Progenitor cell of endocrine pancreas (in vitro differentiated cells): ENCODE data around the gene HPCAL1. TPM values are rescaled to one million over a fixed set of nuclear protein-coding genes. Genes with fewer than 3 reads are reported as not detected.
"Not testable (repeated sequence)": the region's sequence is repeated elsewhere in the genome, so short reads cannot be mapped to it uniquely, and the experiment has no call there.

Source experiments
- DNase-seq: peaks from one replicate; pipeline ENCODE4 v3.0.0; 2021; ENCODE audit warnings: low spot score; ENCODE audit not compliant: unreplicated experiment
- H3K27ac Mint-ChIP-seq: 2 replicates; pipeline ENCODE4 v1.8.0; 2021; ENCODE audit warnings: mild to moderate bottlenecking, moderate library complexity, mixed read lengths
- H3K27me3 Mint-ChIP-seq: 2 replicates; pipeline ENCODE4 v1.8.0; 2021; ENCODE audit warnings: mixed read lengths
- H3K36me3 Mint-ChIP-seq: 2 replicates; pipeline ENCODE4 v1.8.0; 2022; ENCODE audit warnings: mixed read lengths; ENCODE audit not compliant: insufficient read depth
- H3K4me1 Mint-ChIP-seq: 2 replicates; pipeline ENCODE4 v1.8.0; 2021; ENCODE audit warnings: low read depth, mixed read lengths
- H3K4me3 Mint-ChIP-seq: 2 replicates; pipeline ENCODE4 v1.8.0; 2021; ENCODE audit warnings: low read depth, mild to moderate bottlenecking, moderate library complexity, mixed read lengths
- H3K9me3 Mint-ChIP-seq: 2 replicates; pipeline ENCODE4 v1.8.0; 2021; ENCODE audit warnings: low read depth, mixed read lengths
- CTCF ChIP-seq: fragments of 200-600 bp; sonication (generic); IDR thresholded peaks from one replicate; pipeline ENCODE4 v1.5.0; 2021; ENCODE audit warnings: antibody characterized with exemption, mild to moderate bottlenecking; ENCODE audit not compliant: unreplicated experiment
- total RNA-seq: library from RNA; stranded (reverse); gene quantifications from 2 replicates; pipeline ENCODE4 v1.2.1, GENCODE V29; 2021

HPCAL1 gene
- total RNA-seq, 1 donor from 2014 or later: 16.5 TPM

GRCh38 chr2:10286216-10287037, 16.3 kb upstream of the HPCAL1 start:
- Mint-ChIP-seq H3K4me1 (peaks cover 1% of the 10 kb centered on the region), H3K9me3 (no peaks in the 10 kb centered on the region), H3K36me3 (no peaks in the 10 kb centered on the region), H3K4me3 (no peak overlapping the region), H3K27me3 (no peaks in the 10 kb centered on the region), H3K27ac (no peak overlapping the region)
- no peak for TF ChIP-seq CTCF
- DNase-seq: no peak

- no peak for DNase-seq
- TF ChIP-seq CTCF: no peak
- Mint-ChIP-seq H3K36me3 (no peaks in the 10 kb centered on the region), H3K27me3 (no peaks in the 10 kb centered on the region), H3K4me3 (no peak overlapping the region), H3K4me1 (peaks cover 1% of the 10 kb centered on the region), H3K9me3 (no peaks in the 10 kb centered on the region), H3K27ac (no peak overlapping the region)
These were observed 14.9 kb upstream of the HPCAL1 start for GRCh38 chr2:10287761-10288160.

- TF ChIP-seq CTCF: no peak
- peaks cover 1% of the 10 kb centered on the region for H3K9me3 Mint-ChIP-seq
- H3K36me3 Mint-ChIP-seq: no peaks in the 10 kb centered on the region
These were observed 14.1 kb upstream of the HPCAL1 start for GRCh38 chr2:10288606-10289005.

GRCh38 chr2:10289352-10289751, 13.4 kb upstream of the HPCAL1 start:
- Mint-ChIP-seq H3K4me3 (no peak overlapping the region), H3K9me3 (peaks cover 9% of the 10 kb centered on the region), H3K36me3 (peaks cover under 1% of the 10 kb centered on the region), H3K4me1 (peaks cover 1% of the 10 kb centered on the region), H3K27me3 (no peaks in the 10 kb centered on the region), H3K27ac (no peak overlapping the region)
- DNase-seq: no peak
- TF ChIP-seq CTCF: no peak

More at GRCh38 chr2:10288606-10289005, 14.1 kb upstream of the HPCAL1 start:
- H3K4me3 Mint-ChIP-seq: no peak overlapping the region
- H3K27ac Mint-ChIP-seq: no peak overlapping the region
- H3K4me1 Mint-ChIP-seq: peaks cover 1% of the 10 kb centered on the region
- H3K27me3 Mint-ChIP-seq: no peaks in the 10 kb centered on the region
- no peak for DNase-seq

GRCh38 chr2:10289891-10290290, 12.8 kb upstream of the HPCAL1 start:
- no peaks in the 10 kb centered on the region for H3K27me3 Mint-ChIP-seq
- H3K27ac Mint-ChIP-seq: no peak overlapping the region
- peaks cover 1% of the 10 kb centered on the region for H3K36me3 Mint-ChIP-seq
- H3K4me3 Mint-ChIP-seq: no peak overlapping the region
- peaks cover 1% of the 10 kb centered on the region for H3K4me1 Mint-ChIP-seq
- no peak for TF ChIP-seq CTCF
- H3K9me3 Mint-ChIP-seq: peaks cover 10% of the 10 kb centered on the region
- no peak for DNase-seq

GRCh38 chr2:10291376-10291775, 11.3 kb upstream of the HPCAL1 start:
- not testable (repeated sequence) for H3K27me3 Mint-ChIP-seq, H3K36me3 Mint-ChIP-seq, H3K27ac Mint-ChIP-seq, H3K4me3 Mint-ChIP-seq, H3K4me1 Mint-ChIP-seq, DNase-seq
- peaks cover 10% of the 10 kb centered on the region for H3K9me3 Mint-ChIP-seq
